GM23338 (cell line): ENCODE results near the gene CHCHD3. TPM values are rescaled to one million over a fixed set of nuclear protein-coding genes. Genes with fewer than 3 reads are reported as not detected.

Experiments used
- ATAC-seq: fragments of 200-7000 bp; cut with Tn5 transposase; 3 replicates; pipeline ENCODE4 v1.9.1; 2020
- DNase-seq: peaks from one replicate; pipeline ENCODE4 v3.0.0-alpha.2; 2015; ENCODE audit warnings: low spot score
- H2AFZ ChIP-seq: fragments of 200-600 bp; sonication (generic); 2 replicates; pipeline ENCODE4 v1.8.0; 2016; ENCODE audit warnings: antibody characterized with exemption, mild to moderate bottlenecking, moderate library complexity
- H3F3A ChIP-seq: fragments of 200-600 bp; sonication (generic); replicated peaks from 2 replicates; pipeline ENCODE4 v1.8.0; 2017; ENCODE audit warnings: antibody characterized with exemption, mixed run types, low read depth
- H3K27ac ChIP-seq: fragments of 200-600 bp; sonication (generic); 2 replicates; pipeline ENCODE4 v1.6.1; 2016; ENCODE audit warnings: low read depth
- H3K27me3 ChIP-seq: fragments of 200-600 bp; sonication (generic); 2 replicates; pipeline ENCODE4 v1.8.0; 2016; ENCODE audit warnings: mild to moderate bottlenecking, mixed run types, moderate library complexity; ENCODE audit not compliant: insufficient read depth
- H3K36me3 ChIP-seq: fragments of 200-600 bp; sonication (generic); 2 replicates; pipeline ENCODE4 v1.8.0; 2016; ENCODE audit warnings: mild to moderate bottlenecking; ENCODE audit not compliant: insufficient read depth
- H3K4me1 ChIP-seq: fragments of 200-600 bp; sonication (generic); 2 replicates; pipeline ENCODE4 v1.8.0; 2016; ENCODE audit warnings: mild to moderate bottlenecking, moderate library complexity; ENCODE audit not compliant: insufficient read depth
- H3K4me2 ChIP-seq: fragments of 200-600 bp; sonication (generic); 2 replicates; pipeline ENCODE4 v1.7.1; 2017; ENCODE audit warnings: mixed run types
- H3K4me3 ChIP-seq: fragments of 200-600 bp; sonication (generic); 2 replicates; pipeline ENCODE4 v1.6.1; 2016; ENCODE audit warnings: mixed run types
- H3K79me2 ChIP-seq: fragments of 200-600 bp; sonication (generic); replicated peaks from 2 replicates; pipeline ENCODE4 v1.8.0; 2017; ENCODE audit warnings: mild to moderate bottlenecking; ENCODE audit not compliant: insufficient read depth
- H3K9me2 ChIP-seq: fragments of 200-600 bp; sonication (generic); 2 replicates; pipeline ENCODE4 v1.8.0; 2017; ENCODE audit not compliant: insufficient read depth
- H4K20me1 ChIP-seq: fragments of 200-600 bp; sonication (generic); replicated peaks from 2 replicates; pipeline ENCODE4 v1.8.0; 2017; ENCODE audit warnings: mild to moderate bottlenecking; ENCODE audit not compliant: insufficient read depth
- H3K27ac Mint-ChIP-seq: 2 replicates; pipeline ENCODE4 v1.8.0; 2020; ENCODE audit warnings: inconsistent platforms, mild to moderate bottlenecking, moderate library complexity, mixed read lengths
- H3K27me3 Mint-ChIP-seq: 3 replicates; pipeline ENCODE4 v1.8.0; 2022; ENCODE audit warnings: low read depth, mild to moderate bottlenecking, moderate library complexity, mixed read lengths, inconsistent platforms; ENCODE audit not compliant: insufficient read depth, poor library complexity
- H3K36me3 Mint-ChIP-seq: 3 replicates; pipeline ENCODE4 v1.8.0; 2021; ENCODE audit warnings: low read depth, mild to moderate bottlenecking, inconsistent platforms, moderate library complexity, mixed read lengths
- H3K4me1 Mint-ChIP-seq: 3 replicates; pipeline ENCODE4 v1.8.0; 2020; ENCODE audit warnings: mild to moderate bottlenecking, inconsistent platforms, mixed read lengths
- H3K4me3 Mint-ChIP-seq: 3 replicates; pipeline ENCODE4 v1.8.0; 2021; ENCODE audit warnings: moderate library complexity, mild to moderate bottlenecking, inconsistent platforms, mixed read lengths
- H3K9me3 Mint-ChIP-seq: 3 replicates; pipeline ENCODE4 v1.8.0; 2020; ENCODE audit warnings: moderate library complexity, mild to moderate bottlenecking, inconsistent platforms, mixed read lengths
- CREB1 ChIP-seq: fragments of 250-450 bp; sonication (Bioruptor Pico); IDR thresholded peaks from 2 replicates; pipeline ENCODE4 v1.5.0; 2020; ENCODE audit warnings: low read depth, mild to moderate bottlenecking, moderate library complexity
- CTCF ChIP-seq, 2 experiments: fragments of 200-600 bp in 1 of 2; sonication (generic) in 1 of 2; conservative IDR thresholded peaks; 2 replicates each; pipeline versions ENCODE4 v1.5.1 to v1.6.1; 2016 to 2017; ENCODE audit warnings: antibody characterized with exemption in 2 of 2, low read depth in 2 of 2, mild to moderate bottlenecking in 2 of 2, moderate library complexity in 1 of 2
- ETS1 ChIP-seq: IDR thresholded peaks from 2 replicates; pipeline ENCODE4 v1.6.1; 2016; ENCODE audit warnings: antibody characterized with exemption
- EZH2 ChIP-seq: fragments of 200-600 bp; sonication (generic); IDR thresholded peaks from one replicate; pipeline ENCODE4 v1.8.0; 2017; ENCODE audit warnings: antibody characterized with exemption, mild to moderate bottlenecking, low read depth; ENCODE audit not compliant: unreplicated experiment
- EZH2phosphoT487 ChIP-seq: fragments of 200-600 bp; sonication (generic); IDR thresholded peaks from one replicate; pipeline ENCODE4 v1.8.1; 2018; ENCODE audit warnings: antibody characterized with exemption; ENCODE audit not compliant: unreplicated experiment
- JUNB ChIP-seq: IDR thresholded peaks from one replicate; pipeline ENCODE4 v1.6.1; 2016; ENCODE audit warnings: antibody characterized with exemption; ENCODE audit not compliant: unreplicated experiment
- NANOG ChIP-seq: IDR thresholded peaks from 2 replicates; pipeline ENCODE4 v1.6.1; 2016; ENCODE audit warnings: antibody characterized with exemption, borderline replicate concordance
- POLR2AphosphoS5 ChIP-seq: IDR thresholded peaks from 2 replicates; pipeline ENCODE4 v1.6.1; 2016; ENCODE audit warnings: antibody characterized with exemption, low read depth
- REST ChIP-seq: IDR thresholded peaks from one replicate; pipeline ENCODE4 v1.6.1; 2018; ENCODE audit warnings: antibody characterized with exemption; ENCODE audit not compliant: unreplicated experiment
- STAT1 ChIP-seq: IDR thresholded peaks from one replicate; pipeline ENCODE4 v1.6.1; 2016; ENCODE audit warnings: antibody characterized with exemption; ENCODE audit not compliant: unreplicated experiment
- ZNF114 ChIP-seq: fragments of 250-450 bp; sonication (Bioruptor Pico); IDR thresholded peaks from 2 replicates; pipeline ENCODE4 v1.5.0; 2020; ENCODE audit warnings: mild to moderate bottlenecking, moderate library complexity
- ZNF331 ChIP-seq: fragments of 250-450 bp; sonication (Bioruptor Pico); IDR thresholded peaks from 2 replicates; pipeline ENCODE4 v1.5.0; 2020; ENCODE audit warnings: low read depth, mild to moderate bottlenecking, moderate library complexity
- ZNF462 ChIP-seq: fragments of 250-450 bp; sonication (Bioruptor Pico); IDR thresholded peaks from 2 replicates; pipeline ENCODE4 v1.5.0; 2020; ENCODE audit warnings: mild to moderate bottlenecking, moderate library complexity
- polyA plus RNA-seq: library from polyadenylated mRNA; unstranded; fragments of >200 nt; fragmentation: Nextera tagmentation; extraction: Ambion mirVana; gene quantifications from 2 replicates; pipeline ENCODE4 v1.2.1, GENCODE V29; 2016
- total RNA-seq: library from RNA; depleted of rRNA; stranded (reverse); fragments of >200 nt; shearing (Covaris generic); gene quantifications from 2 replicates; pipeline ENCODE4 v1.2.3, GENCODE V29; 2014

CHCHD3 gene
- total and polyA plus RNA-seq, 2 experiments from 2014 or later: 107 to 131 TPM

- H4K20me1 ChIP-seq: peaks cover 6% of the 10 kb centered on the region
- H3K79me2 ChIP-seq: peaks cover 30% of the 10 kb centered on the region
- Mint-ChIP-seq H3K4me1 (peaks cover 13% of the 10 kb centered on the region), H3K27ac (no peak overlapping the region), H3K9me3 (no peaks in the 10 kb centered on the region), H3K4me3 (no peak overlapping the region), H3K36me3 (peaks cover 14% of the 10 kb centered on the region; the same call in 2 of the 3 replicates), H3K27me3 (no peaks in the 10 kb centered on the region)
- H2AFZ ChIP-seq: no peak overlapping the region
- no peaks in the 10 kb centered on the region for H3F3A ChIP-seq
- H3K4me1 ChIP-seq: peaks cover 9% of the 10 kb centered on the region; the same call in 1 of the 2 replicates
- H3K4me3 ChIP-seq: no peak overlapping the region
- DNase-seq: no peak
- no peak overlapping the region for H3K27ac ChIP-seq
- H3K4me2 ChIP-seq: no peak overlapping the region
- H3K9me2 ChIP-seq: no peaks in the 10 kb centered on the region; the same call in 1 of the 2 replicates
- H3K27me3 ChIP-seq: no peaks in the 10 kb centered on the region
- H3K36me3 ChIP-seq: 0 out of 2 replicates have a peak, but pooled peaks cover 3% of the 10 kb centered on the region
- ATAC-seq: no peak
- TF ChIP-seq JUNB: no peak
- TF ChIP-seq NANOG: no peak
- no peak for TF ChIP-seq ZNF462 (CRISPR knock-in tag)
- TF ChIP-seq CTCF (conservative IDR thresholded peaks at IDR 0.05; ENCODE audit: low read depth in 2 of 2): no peak
- TF ChIP-seq POLR2AphosphoS5: no peak
- no peak for TF ChIP-seq ETS1
- TF ChIP-seq EZH2phosphoT487: no peak
- no peak for TF ChIP-seq REST
- TF ChIP-seq CREB1 (CRISPR knock-in tag): no peak
- TF ChIP-seq ZNF114: no peak
- TF ChIP-seq EZH2: no peak
- TF ChIP-seq ZNF331 (CRISPR knock-in tag): no peak
- TF ChIP-seq STAT1: no peak
Observed at GRCh38 chr7:132866551-132866950, 215.3 kb downstream of the CHCHD3 start.
